HL-60 (cell line): Measurements from ENCODE around the gene PRR18.
A peak's percentile ranks its signal among the peaks of the same experiment; 100 is the strongest.

ENCODE experiments used
- DNase-seq, 2 experiments: peaks; one replicate each; pipeline ENCODE4 v3.0.0-alpha.2; 2010 to 2020; ENCODE audit warnings: low read depth in 1 of 2, low spot score in 1 of 2
- H3K27ac ChIP-seq: fragments of 250-450 bp; sonication (Bioruptor Pico); replicated peaks from 2 replicates; pipeline ENCODE4 v1.5.1; 2020; ENCODE audit warnings: mild to moderate bottlenecking, moderate library complexity
- H3K27me3 ChIP-seq: fragments of 250-450 bp; sonication (Bioruptor Pico); 2 replicates; pipeline ENCODE4 v1.5.1; 2021; ENCODE audit warnings: mild to moderate bottlenecking, moderate library complexity; ENCODE audit not compliant: insufficient read depth, poor library complexity, severe bottlenecking
- H3K4me3 ChIP-seq: replicated peaks from 2 replicates; pipeline ENCODE4 v1.5.1; 2011; ENCODE audit warnings: mild to moderate bottlenecking, control low read depth, low read length; ENCODE audit not compliant: insufficient read depth
- CTCF ChIP-seq: IDR thresholded peaks from one replicate; pipeline ENCODE4 v1.5.1; 2011; ENCODE audit warnings: low read length, control low read depth, inconsistent platforms; ENCODE audit not compliant: insufficient read depth
- GABPA ChIP-seq: IDR thresholded peaks from 2 replicates; pipeline ENCODE4 v1.6.1; 2012; ENCODE audit warnings: low read depth
- POLR2AphosphoS5 ChIP-seq: IDR thresholded peaks from 2 replicates; pipeline ENCODE4 v1.6.1; 2012; ENCODE audit warnings: low read depth
- REST ChIP-seq: IDR thresholded peaks from 2 replicates; pipeline ENCODE4 v1.6.1; 2012; ENCODE audit warnings: low read depth; ENCODE audit not compliant: insufficient replicate concordance
- SPI1 ChIP-seq: IDR thresholded peaks from 2 replicates; pipeline ENCODE4 v1.6.1; 2012; ENCODE audit warnings: low read depth, mild to moderate bottlenecking, borderline replicate concordance

Gene PRR18

GRCh38 chr6:166308769-166309589 is 787 bp upstream of the PRR18 start:
- Histone ChIP-seq H3K27me3 (peaks cover 35% of the 10 kb centered on the region), H3K4me3 (no peak overlapping the region), H3K27ac (no peak overlapping the region)
- DNase-seq, result no peak
- TF ChIP-seq POLR2AphosphoS5 (no peak), GABPA (no peak), REST (no peak), SPI1 (no peak), CTCF (no peak)

- DNase-seq, result no peak
These were observed 835 bp downstream of the PRR18 start for GRCh38 chr6:166307082-166308032.

More at GRCh38 chr6:166307082-166308032, 835 bp downstream of the PRR18 start:
- Histone ChIP-seq H3K27me3 (peaks cover 35% of the 10 kb centered on the region), H3K27ac (no peak overlapping the region), H3K4me3 (peak overlapping the region; percentile 36)
- TF ChIP-seq REST (no peak), SPI1 (no peak), GABPA (no peak), POLR2AphosphoS5 (no peak), CTCF (no peak)
